NCI-H146 (cell line): Measurements from ENCODE around the gene DHRS12.

Experiments used
- DNase-seq: peaks from one replicate; lab custom pipeline; 2025; lab: John Stamatoyannopoulos, UW

DHRS12 gene

DNA sequence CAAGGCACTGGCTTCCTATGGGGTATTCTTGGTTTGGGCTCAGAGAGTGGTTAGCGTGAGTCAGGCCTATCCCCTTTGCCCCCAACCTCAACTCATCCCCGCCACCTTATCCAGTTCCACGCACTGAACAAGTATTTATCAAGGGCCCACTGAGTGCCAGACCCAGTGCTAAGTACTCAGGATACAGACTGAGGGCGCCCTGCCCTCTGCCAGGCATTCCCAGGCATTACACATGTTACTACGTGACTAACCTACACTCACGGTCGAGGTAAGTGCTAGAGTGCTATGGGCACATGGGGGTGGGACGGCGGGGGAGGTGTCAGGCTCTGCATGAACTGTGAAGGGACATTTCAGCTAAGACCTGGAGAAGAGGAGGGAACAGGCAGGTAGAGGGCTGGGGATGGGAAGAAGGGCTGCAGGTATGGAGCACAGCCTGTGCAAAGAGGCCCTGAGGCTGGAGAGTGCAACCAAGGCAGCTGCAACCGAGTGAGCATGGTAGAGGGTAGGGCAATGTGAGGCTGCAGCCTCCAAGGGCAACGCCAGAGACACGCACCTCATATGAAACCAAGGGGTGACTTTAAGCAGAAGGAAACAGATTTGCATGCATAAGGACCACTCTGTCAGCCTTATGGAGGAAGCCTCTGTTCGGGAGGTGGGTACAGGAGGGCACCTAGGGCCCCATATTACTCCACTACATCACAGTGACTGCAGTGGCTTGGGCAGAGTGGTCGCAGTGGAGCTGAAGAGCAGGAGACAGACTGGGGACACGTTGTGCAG, 22.5 kb downstream of the DHRS12 start:
- DNase-seq: no peak

- no peak for DNase-seq
Observed at GRCh38 chr13:51780099-51780498, 23.9 kb downstream of the DHRS12 start.

GRCh38 chr13:51778392-51778791, 25.6 kb downstream of the DHRS12 start:
- DNase-seq: no peak

DNA sequence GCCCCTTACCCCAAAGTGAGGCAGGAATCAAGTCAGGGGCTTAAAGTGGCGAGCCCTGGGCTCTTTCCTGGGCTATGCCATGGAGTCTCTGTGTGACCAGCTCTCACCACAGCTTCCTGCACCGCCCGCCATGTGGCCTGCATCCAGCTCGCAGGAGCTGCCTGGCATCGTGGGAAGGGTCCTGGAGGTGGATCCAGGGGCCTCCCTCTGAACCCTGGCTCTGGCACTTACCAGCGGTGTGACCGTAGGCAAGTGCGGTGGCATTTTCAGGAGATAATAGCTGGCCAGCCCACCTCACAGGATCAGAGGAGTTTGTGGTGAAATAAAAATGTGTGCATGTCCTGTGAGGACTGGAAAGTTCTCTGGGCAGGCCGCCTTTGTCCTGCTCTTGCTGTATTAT, 26.0 kb downstream of the DHRS12 start:
- DNase-seq: no peak

DNA sequence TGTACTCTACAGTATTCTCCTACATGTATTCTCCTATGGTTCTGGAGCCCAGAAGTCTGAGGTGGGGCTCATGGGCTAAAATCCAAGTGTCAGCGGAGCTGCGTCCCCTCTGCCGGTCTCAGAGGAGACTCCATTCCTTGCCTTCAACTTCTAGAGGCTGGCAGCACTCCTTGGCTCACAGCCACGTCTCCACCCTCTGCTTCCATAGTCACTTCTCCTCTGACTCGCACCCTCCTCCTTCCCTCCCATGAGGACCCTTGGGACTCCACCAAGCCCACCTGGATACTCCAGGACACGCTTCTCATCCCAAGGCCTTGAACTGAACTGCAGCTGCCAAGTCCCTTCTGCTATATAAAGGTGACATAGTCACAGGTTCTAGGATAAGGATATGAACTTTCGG, 27.8 kb downstream of the DHRS12 start:
- DNase-seq: no peak

DNA sequence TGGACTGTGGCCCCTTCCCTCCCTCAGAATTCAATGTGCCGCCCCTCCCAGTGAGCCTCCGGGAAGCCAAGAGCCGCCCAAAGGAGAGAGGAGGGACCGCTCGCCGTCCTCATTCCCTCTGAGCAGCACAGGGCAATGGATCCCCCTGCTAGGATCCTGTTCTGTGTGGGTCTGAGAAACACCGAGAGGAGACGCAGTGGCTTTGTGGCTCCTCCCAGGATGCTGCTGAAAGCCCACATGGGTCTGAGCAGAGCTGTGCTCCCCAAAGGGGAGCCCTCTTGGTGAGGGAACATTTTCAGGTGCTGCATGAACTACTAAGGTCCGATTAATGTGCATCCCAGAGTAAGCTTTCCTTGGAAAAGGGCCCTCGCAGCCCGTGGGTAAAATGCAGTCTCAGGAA, 30.4 kb downstream of the DHRS12 start:
- no peak for DNase-seq

- no peak for DNase-seq
Observed at GRCh38 chr13:51772781-51773180, 31.2 kb downstream of the DHRS12 start.

DNA sequence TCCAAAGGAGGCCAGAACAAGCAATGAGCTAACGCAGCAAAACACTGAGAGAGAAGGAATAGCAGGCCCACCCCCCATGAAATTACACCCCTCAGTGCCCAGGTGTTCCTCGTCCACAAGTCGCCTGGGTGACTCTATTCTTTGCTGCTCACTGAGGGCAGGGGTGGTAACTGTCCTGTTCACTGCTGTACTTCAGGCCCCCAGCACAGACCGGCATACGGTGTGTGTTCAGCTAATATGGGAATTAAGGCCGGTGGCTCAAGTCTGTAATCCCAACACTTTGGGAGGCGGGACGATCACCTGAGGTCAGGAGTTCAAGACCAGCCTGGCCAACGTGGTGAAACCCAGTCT, 31.9 kb downstream of the DHRS12 start:
- DNase-seq: no peak

- DNase-seq: no peak
Observed at GRCh38 chr13:51771418-51772104, 32.4 kb downstream of the DHRS12 start.

DNA sequence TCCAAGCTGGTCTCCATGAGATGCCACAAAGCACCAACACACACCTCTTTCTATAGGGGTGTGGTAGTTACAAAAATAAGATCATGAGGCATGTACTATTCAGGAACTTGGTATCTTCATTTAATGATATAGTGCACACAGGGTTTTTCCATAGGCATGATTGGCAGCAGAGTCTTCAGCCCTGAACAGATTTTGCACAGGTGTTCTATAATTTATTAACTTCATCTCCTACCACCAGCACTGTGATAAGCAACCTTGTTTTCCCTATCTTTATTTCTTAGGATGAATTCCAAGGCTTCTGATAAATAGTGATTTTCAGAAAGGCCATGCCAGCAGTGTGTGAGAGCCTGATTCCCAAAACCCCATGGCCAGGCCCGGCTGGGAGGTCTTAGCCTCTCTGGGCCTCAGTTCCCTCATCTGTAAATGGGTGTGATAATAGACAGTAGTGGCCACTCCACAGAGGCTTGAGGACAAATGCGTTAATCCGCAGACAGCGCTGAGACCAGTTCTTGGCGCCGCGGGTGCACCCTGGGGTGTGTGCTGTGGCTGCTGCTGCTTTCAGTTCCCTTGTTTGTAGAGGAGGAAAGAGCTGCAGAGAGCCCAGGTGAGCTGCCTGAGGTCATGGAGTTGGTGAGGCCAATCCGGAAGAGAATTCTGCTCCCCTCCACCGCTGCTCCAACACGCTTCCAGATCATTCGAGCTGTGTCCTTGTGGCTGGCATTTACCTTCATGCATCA, 33.1 kb downstream of the DHRS12 start:
- no peak for DNase-seq

GRCh38 chr13:51770160-51770559, 33.8 kb downstream of the DHRS12 start:
- DNase-seq: no peak

- no peak for DNase-seq
Observed at GRCh38 chr13:51769455-51770127, 34.4 kb downstream of the DHRS12 start.

GRCh38 chr13:51768976-51769375, 35.0 kb downstream of the DHRS12 start:
- no peak for DNase-seq

DNA sequence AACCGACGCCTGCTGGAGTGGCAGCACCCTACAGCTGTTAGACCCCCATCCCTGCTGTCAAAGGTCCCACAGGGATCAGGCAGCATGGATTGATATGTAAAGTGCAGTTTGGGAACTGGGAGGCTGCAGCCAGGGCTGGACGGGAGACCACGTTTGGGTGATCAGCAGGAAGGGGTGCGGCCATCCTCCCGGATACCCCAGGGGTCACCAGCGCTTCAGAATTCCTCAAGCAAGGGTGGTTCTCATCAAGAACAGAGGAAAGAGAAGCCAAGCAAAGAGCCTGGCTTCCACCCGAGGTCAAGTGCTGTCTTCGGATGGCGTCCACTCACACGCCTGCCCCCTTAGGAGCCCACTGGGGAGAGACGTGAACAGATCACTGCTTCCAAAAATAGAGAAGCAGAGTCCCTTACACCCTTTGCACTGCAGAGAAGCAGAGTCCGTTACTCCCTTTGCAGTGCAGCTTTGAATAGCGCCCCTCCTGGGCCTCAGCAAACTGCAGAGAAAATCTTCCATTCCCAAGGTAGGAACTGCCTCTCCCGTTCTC, 35.5 kb downstream of the DHRS12 start:
- DNase-seq: no peak

- no peak for DNase-seq
Observed at GRCh38 chr13:51767100-51767499, 36.9 kb downstream of the DHRS12 start.

GRCh38 chr13:51765142-51765515, 38.8 kb downstream of the DHRS12 start:
- no peak for DNase-seq

DNA sequence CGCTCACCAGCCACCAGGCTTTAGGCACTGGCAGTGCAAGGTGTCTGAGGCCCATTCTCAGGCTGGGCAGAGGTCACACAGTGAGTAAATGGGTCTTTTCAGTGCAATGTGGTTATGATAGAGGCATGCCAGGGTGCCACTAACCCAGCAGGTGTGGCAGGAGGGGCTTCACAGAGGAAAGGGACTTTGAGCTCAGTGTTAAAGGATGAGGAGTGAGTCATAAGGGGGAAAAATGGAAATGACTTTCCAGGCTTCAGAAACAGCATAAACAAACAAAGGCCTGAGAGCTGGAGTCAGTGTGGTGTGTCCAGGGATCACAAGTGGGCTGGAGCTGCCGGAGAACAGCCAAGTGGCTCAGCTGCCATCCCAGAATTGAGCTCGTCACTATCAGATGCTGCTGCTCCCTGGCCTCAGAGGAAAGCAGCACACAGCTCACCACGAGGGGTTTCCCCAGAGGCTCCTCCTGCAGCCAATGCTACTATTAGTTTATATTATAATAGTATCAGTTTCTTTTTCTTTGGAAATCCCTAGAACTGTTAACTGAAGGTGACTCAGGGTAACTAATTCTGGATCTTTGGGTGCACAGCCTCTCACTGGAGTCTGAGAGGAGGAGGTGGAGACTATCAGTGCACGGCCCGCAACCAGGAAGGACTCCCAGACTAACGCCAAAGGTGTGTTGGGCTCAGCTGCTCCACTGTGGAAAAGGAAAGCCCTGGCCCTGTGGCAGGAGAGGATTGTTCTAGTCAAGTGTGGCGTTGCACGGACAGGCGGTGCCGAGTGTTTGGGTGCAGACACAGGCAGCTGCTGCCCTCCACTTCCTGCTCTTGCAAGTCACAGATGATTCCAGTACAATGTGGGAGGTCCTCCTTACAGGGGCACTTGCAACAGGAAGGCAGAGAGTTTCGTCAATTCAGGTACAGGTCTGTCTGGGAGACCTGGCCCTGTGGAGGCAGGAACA, 39.5 kb downstream of the DHRS12 start:
- peak; percentile 33 for DNase-seq

DNA sequence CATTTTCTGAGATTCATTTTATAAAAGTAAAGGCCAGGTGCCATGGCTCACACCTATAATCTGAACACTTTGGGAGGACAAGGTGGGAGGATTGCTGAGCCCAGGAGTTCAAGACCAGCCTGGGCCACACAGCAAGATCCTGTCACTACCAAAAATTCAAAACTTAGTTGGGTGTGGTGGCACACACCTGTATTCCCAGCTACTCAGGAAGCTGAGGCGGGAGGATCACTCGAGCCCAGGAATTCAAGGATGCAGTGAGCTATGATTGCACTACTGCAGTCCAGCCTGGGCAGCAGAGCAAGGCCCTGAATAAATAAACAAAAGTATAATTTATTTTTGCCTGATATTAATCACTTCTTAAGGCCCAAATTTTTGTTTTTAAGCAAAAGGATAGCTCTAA, 40.5 kb downstream of the DHRS12 start:
- no peak for DNase-seq

GRCh38 chr13:51761643-51762350, 42.2 kb downstream of the DHRS12 start:
- DNase-seq: no peak

GRCh38 chr13:51760592-51760991, 43.4 kb downstream of the DHRS12 start:
- no peak for DNase-seq
